ENCODE results near the gene PPP3CB.
A peak's percentile ranks its signal among the peaks of the same experiment; 100 is the strongest.

- peak; percentile 26 to 49 (median 38) for TF ChIP-seq CTCF (IDR thresholded peaks at IDR 0.05)
- TF ChIP-seq POLR2A (IDR thresholded peaks at IDR 0.05) = peak; percentile 81
Observed at GRCh38 chr10:73413528-73414229, 82.1 kb downstream of the PPP3CB start, which contains the start of gene ANXA7.
